Transverse colon (tissue), 4 donors: ENCODE results near the gene DISC1.

Source experiments
- CTCF ChIP-seq, 5 experiments: fragments of 200-600 bp in 3 of 5; fragments of 450-650 bp in 2 of 5; sonication (generic) in 3 of 5; IDR thresholded peaks; 1 replicate in 2 of 5; 2 replicates in 3 of 5; pipeline ENCODE4 v1.5.1; 2016 to 2017; ENCODE audit warnings: antibody characterized with exemption in 5 of 5, inconsistent platforms in 3 of 5, mild to moderate bottlenecking in 2 of 5, moderate library complexity in 1 of 5
- EP300 ChIP-seq: sonication (generic); formaldehyde crosslinking; IDR thresholded peaks from one replicate; pipeline ENCODE4 v1.6.1; 2017; ENCODE audit warnings: antibody characterized with exemption, low read depth
- POLR2A ChIP-seq: fragments of 450-650 bp; IDR thresholded peaks from one replicate; pipeline ENCODE4 v1.6.1; 2016; ENCODE audit warnings: antibody characterized with exemption, mild to moderate bottlenecking, moderate library complexity
- POLR2AphosphoS5 ChIP-seq, 3 donors: sonication (generic); formaldehyde crosslinking; IDR thresholded peaks; one replicate each; pipeline ENCODE4 v1.6.1; 2016; ENCODE audit warnings: antibody characterized with exemption in 3 of 3

- no peak for TF ChIP-seq CTCF (IDR thresholded peaks at IDR 0.05)
- TF ChIP-seq POLR2AphosphoS5 (IDR thresholded peaks at IDR 0.05): no peak
- no peak for TF ChIP-seq POLR2A
- no peak for TF ChIP-seq EP300
These were observed 7.3 kb upstream of the DISC1 start for GRCh38 chr1:231619257-231619634.
